Suprapubic skin (tissue), 4 donors: ENCODE measurements around the gene CLSTN2. TPM values are rescaled to one million over a fixed set of nuclear protein-coding genes. Genes with fewer than 3 reads are reported as not detected.

Source experiments
- DNase-seq, 2 donors: peaks; one replicate each; pipeline ENCODE4 v3.0.0-alpha.2; 2019; ENCODE audit warnings: low spot score in 2 of 2
- H3K27ac ChIP-seq: fragments of 200-600 bp; sonication (generic); one replicate; pipeline ENCODE4 v1.5.1; 2019
- H3K27me3 ChIP-seq: fragments of 200-600 bp; sonication (generic); one replicate; pipeline ENCODE4 v1.5.1; 2019
- H3K36me3 ChIP-seq: fragments of 200-600 bp; sonication (generic); one replicate; pipeline ENCODE4 v1.5.1; 2019
- H3K4me1 ChIP-seq: fragments of 200-600 bp; sonication (generic); one replicate; pipeline ENCODE4 v1.5.1; 2019
- H3K4me3 ChIP-seq: fragments of 200-600 bp; sonication (generic); one replicate; pipeline ENCODE4 v1.5.1; 2019; ENCODE audit warnings: mild to moderate bottlenecking
- H3K9me3 ChIP-seq: fragments of 200-600 bp; sonication (generic); one replicate; pipeline ENCODE4 v1.5.1; 2019
- EP300 ChIP-seq: sonication (generic); formaldehyde crosslinking; IDR thresholded peaks from one replicate; pipeline ENCODE4 v1.6.1; 2017; ENCODE audit warnings: antibody characterized with exemption
- POLR2A ChIP-seq, 2 donors: fragments of 450-650 bp; IDR thresholded peaks; one replicate each; pipeline ENCODE4 v1.6.1; 2017; ENCODE audit warnings: antibody characterized with exemption in 2 of 2, mild to moderate bottlenecking in 2 of 2, moderate library complexity in 2 of 2
- POLR2AphosphoS5 ChIP-seq, 3 donors: sonication (generic); formaldehyde crosslinking; IDR thresholded peaks; one replicate each; pipeline ENCODE4 v1.6.1; 2017; ENCODE audit warnings: antibody characterized with exemption in 3 of 3
- WGBS: methylation state at CpG from one replicate; pipeline ENCODE4 v1.1.5; 2018; 5-methylcytosine and 5-hydroxymethylcytosine counted together
- total RNA-seq, 4 donors: library from RNA; depleted of rRNA; stranded (reverse); fragments of >200 nt; gene quantifications; one replicate each; pipeline ENCODE4 v1.1.0, GENCODE V29; 2016
- TF ChIP-seq, protein P1 (sequence below), 2 donors: fragments of 200-600 bp in 1 of 2; fragments of 450-650 bp in 1 of 2; sonication (generic) in 1 of 2; IDR thresholded peaks; one replicate each; pipeline ENCODE4 v1.5.1; 2016 to 2019; ENCODE audit warnings: antibody characterized with exemption in 2 of 2, mild to moderate bottlenecking in 1 of 2, moderate library complexity in 1 of 2

The CLSTN2 gene
- total RNA-seq, 4 donors from 2014 or later, result 4.3 to 14.1 (median 7.4) TPM

DNA sequence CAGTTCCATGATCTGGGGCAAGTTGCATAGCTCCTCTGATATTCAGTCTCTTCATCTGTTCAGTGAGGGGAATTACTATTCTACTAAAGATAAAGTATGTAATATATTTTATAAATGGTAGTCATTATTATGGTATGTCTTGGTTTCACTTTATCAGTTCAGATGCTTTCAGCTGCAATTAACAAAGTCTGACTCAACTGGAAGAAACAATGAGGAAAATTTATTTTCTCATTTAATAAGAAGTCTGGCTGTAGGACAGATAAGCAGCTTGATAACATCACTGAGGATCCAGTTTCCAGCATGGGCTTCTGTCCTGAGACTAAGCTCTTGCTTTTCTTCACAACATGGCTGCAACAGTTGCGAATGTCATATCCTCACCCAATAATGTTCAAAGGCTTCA, 388.6 kb downstream of the CLSTN2 start:
- TF ChIP-seq EP300, result no peak
- TF ChIP-seq, protein P1, sequence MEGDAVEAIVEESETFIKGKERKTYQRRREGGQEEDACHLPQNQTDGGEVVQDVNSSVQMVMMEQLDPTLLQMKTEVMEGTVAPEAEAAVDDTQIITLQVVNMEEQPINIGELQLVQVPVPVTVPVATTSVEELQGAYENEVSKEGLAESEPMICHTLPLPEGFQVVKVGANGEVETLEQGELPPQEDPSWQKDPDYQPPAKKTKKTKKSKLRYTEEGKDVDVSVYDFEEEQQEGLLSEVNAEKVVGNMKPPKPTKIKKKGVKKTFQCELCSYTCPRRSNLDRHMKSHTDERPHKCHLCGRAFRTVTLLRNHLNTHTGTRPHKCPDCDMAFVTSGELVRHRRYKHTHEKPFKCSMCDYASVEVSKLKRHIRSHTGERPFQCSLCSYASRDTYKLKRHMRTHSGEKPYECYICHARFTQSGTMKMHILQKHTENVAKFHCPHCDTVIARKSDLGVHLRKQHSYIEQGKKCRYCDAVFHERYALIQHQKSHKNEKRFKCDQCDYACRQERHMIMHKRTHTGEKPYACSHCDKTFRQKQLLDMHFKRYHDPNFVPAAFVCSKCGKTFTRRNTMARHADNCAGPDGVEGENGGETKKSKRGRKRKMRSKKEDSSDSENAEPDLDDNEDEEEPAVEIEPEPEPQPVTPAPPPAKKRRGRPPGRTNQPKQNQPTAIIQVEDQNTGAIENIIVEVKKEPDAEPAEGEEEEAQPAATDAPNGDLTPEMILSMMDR (IDR thresholded peaks at IDR 0.05), result no peak
- no peak for TF ChIP-seq POLR2AphosphoS5 (IDR thresholded peaks at IDR 0.05)
- TF ChIP-seq POLR2A (IDR thresholded peaks at IDR 0.05), result no peak
- 90% methylated on average over 1 of the region's 1 CpG for WGBS
- Histone ChIP-seq H3K9me3 (no peaks in the 10 kb centered on the region), H3K4me1 (no peaks in the 10 kb centered on the region), H3K27me3 (peaks cover 4% of the 10 kb centered on the region), H3K36me3 (no peaks in the 10 kb centered on the region), H3K4me3 (no peak overlapping the region), H3K27ac (no peak overlapping the region)
- no peak for DNase-seq

- Histone ChIP-seq H3K4me3 (no peak overlapping the region), H3K4me1 (no peaks in the 10 kb centered on the region), H3K27ac (no peak overlapping the region), H3K9me3 (no peaks in the 10 kb centered on the region), H3K36me3 (no peaks in the 10 kb centered on the region), H3K27me3 (no peaks in the 10 kb centered on the region)
- DNase-seq, result no peak
- TF ChIP-seq, protein P1 (IDR thresholded peaks at IDR 0.05), result no peak
- no peak for TF ChIP-seq POLR2AphosphoS5 (IDR thresholded peaks at IDR 0.05)
- WGBS, result 51% methylated on average over 2 of the region's 2 CpGs
Observed at GRCh38 chr3:140332131-140332530, 397.1 kb downstream of the CLSTN2 start.

DNA sequence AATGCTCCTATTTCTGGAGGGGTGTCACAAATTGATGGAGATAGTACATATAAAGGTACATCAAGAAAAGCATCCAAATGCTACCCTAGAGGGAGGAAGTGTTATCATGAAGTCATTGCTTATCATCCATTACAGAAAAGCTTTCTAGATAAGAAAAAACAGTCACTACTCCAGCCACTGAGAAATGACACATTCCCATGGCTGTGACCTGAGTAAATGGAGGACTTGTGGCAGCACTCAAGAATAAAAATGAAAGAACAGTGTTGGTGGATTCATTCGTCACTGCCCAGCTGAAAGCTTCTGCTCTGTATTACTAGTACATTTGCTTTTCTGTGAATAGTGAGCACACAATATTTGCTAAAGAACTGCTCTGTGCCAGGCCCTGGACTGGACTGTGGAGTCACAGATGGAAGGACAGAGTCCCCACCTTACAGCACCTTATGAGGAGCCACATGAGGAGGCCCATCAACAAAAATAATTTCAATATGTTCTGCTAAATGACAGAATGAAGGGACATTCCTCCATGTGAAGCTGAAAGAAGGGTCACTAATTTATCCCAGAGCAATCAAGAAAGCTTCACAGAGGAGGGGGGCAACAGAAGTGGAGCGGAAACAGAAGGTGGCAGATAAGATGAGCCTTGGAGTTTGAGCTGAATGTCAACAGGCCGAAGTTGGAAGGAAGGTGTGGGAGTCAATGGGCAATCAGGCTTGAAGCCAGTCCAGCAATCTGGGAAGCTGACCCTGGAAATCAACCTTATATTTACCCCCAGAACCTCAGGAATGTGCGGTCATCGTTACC, 399.3 kb downstream of the CLSTN2 start:
- Histone ChIP-seq H3K27me3 (no peaks in the 10 kb centered on the region), H3K4me1 (no peaks in the 10 kb centered on the region), H3K27ac (no peak overlapping the region), H3K9me3 (no peaks in the 10 kb centered on the region), H3K36me3 (no peaks in the 10 kb centered on the region), H3K4me3 (no peak overlapping the region)
- TF ChIP-seq, protein P1 (IDR thresholded peaks at IDR 0.05), result no peak
- TF ChIP-seq POLR2AphosphoS5 (IDR thresholded peaks at IDR 0.05), result no peak
- TF ChIP-seq POLR2A (IDR thresholded peaks at IDR 0.05), result no peak
- no peak for TF ChIP-seq EP300
- DNase-seq, result no peak
- WGBS, result 96% methylated on average over 5 of the region's 5 CpGs

DNA sequence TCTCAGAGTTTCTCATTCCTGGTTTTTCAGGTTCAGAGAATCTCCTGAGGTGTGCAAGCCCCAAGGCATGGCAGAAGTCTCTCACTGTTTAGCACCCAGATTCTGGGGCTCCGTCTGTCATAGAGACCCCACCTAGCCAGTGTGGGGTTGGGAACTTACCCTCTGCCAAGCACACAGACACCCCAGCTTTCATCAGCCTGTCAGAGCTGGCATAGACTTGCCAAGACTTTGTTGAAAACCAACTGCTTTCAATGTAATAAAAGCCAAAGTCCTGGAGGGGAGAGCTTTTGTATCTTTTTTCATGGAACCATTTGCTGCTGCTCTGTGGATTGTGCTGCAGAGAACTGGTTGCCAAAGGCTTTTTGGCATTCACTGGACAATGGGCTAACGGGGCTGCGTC, 401.5 kb downstream of the CLSTN2 start:
- TF ChIP-seq EP300, result no peak
- no peak overlapping the region for H3K4me3 ChIP-seq
- H3K27ac ChIP-seq, result no peak overlapping the region
- H3K4me1 ChIP-seq, result no peaks in the 10 kb centered on the region
- H3K27me3 ChIP-seq, result no peaks in the 10 kb centered on the region
- DNase-seq, result no peak
- WGBS, result 17% methylated on average over 2 of the region's 3 CpGs
- H3K9me3 ChIP-seq, result no peaks in the 10 kb centered on the region
- H3K36me3 ChIP-seq, result no peaks in the 10 kb centered on the region

- no peak for TF ChIP-seq POLR2AphosphoS5 (IDR thresholded peaks at IDR 0.05)
- TF ChIP-seq, protein P1 (IDR thresholded peaks at IDR 0.05), result no peak
- no peak for TF ChIP-seq EP300
- no peak for TF ChIP-seq POLR2A (IDR thresholded peaks at IDR 0.05)
- Histone ChIP-seq H3K27ac (no peak overlapping the region), H3K4me3 (no peak overlapping the region), H3K27me3 (no peaks in the 10 kb centered on the region), H3K36me3 (no peaks in the 10 kb centered on the region), H3K9me3 (no peaks in the 10 kb centered on the region), H3K4me1 (no peaks in the 10 kb centered on the region)
- no peak for DNase-seq
- WGBS, result 91% methylated on average over 6 of the region's 6 CpGs
Observed at GRCh38 chr3:140338916-140339315, 403.9 kb downstream of the CLSTN2 start.

DNA sequence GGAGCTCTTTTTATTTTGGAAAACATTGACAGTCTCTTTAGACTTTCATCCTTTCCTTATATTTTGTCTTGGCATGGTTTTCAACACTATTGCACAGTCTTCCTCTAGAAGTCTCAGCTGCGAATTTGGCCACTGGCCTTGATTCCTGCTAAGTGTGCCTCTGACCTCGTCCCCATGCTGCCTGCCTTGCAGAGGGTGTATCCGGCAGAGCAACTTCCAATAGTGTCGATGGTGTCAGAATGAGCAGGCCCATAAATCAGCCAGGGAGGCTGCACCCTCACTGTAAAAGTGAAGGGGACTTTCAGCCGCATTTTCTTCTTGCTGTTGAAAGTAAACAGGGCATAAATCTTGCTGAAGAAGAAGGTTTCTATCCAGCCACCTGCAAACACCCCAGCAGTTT, 406.2 kb downstream of the CLSTN2 start:
- DNase-seq, result no peak
- Histone ChIP-seq H3K27ac (no peak overlapping the region), H3K36me3 (no peaks in the 10 kb centered on the region), H3K4me3 (no peak overlapping the region), H3K9me3 (no peaks in the 10 kb centered on the region), H3K27me3 (no peaks in the 10 kb centered on the region), H3K4me1 (no peaks in the 10 kb centered on the region)
- TF ChIP-seq, protein P1 (IDR thresholded peaks at IDR 0.05), result no peak
- no peak for TF ChIP-seq EP300
- no peak for TF ChIP-seq POLR2A (IDR thresholded peaks at IDR 0.05)
- TF ChIP-seq POLR2AphosphoS5 (IDR thresholded peaks at IDR 0.05), result no peak
- WGBS, result 61% methylated on average over 5 of the region's 5 CpGs
